Measurements from ENCODE around the gene RNF126.

DNA sequence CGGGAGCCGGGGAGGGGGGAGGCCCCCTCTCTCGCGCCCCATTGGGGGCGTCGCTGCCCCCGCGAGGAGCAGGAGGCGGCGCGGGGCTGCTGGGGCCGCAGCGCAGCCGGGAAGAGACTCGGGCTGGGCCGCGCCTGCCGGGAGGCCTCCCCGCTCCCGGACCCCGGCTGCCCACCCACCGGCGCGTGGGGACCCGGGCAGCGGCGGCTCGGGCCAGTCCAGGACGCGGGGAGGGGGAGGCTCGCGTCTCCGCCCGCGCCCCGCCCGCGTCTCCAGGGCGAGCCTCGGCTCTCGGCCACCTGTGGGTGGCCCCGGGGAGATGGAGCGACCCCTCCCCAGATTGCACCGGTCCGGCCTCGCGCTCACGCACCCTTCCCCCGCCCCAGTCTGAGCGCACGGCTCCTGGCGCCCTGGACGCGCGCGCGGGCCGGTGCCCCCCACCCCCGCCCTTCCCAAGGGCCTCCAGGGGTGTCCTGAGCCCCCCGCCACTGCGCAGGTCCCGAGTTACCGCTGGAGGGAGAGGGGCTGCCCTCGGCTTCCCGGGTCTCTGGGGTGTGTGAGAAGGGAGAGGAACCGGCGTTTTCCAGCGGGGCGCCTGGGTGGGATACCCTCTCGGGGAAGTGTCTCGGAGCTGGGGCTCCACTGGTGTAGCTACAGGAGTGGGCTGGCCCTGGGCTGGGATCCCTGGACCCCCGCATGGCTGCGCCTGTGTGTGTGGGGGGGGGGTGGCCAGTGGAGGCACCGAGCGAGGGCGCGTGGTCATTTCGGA lies 46.4 kb upstream of the RNF126 start:
- TF ChIP-seq POLR2A (IDR thresholded peaks at IDR 0.05) = no peak
- TF ChIP-seq CTCF (IDR thresholded peaks at IDR 0.05) = no peak
